IMR-90 (cell line): ENCODE measurements around the gene COL2A1. TPM values are rescaled to one million over a fixed set of nuclear protein-coding genes. Genes with fewer than 3 reads are reported as not detected.

ENCODE experiments used
- ATAC-seq: fragments of 200-7000 bp; cut with Tn5 transposase; 2 replicates; pipeline ENCODE4 v1.9.1; 2020; ENCODE audit warnings: low read depth, mild to moderate bottlenecking, moderate library complexity
- BruUV-seq: library from RNA; stranded (reverse); fragments of 400-500 nt; replicated peaks from 2 replicates; lab custom pipeline; 2021; lab: Mats Ljungman, UMichigan
- CTCF ChIA-PET: fragments of 300-600 bp; formaldehyde crosslinking; extraction: SDS; loops from one replicate; lab custom pipeline; 2021; ENCODE audit warnings: antibody characterized with exemption; lab: Yijun Ruan, JAX
- POLR2A ChIA-PET: fragments of 300-600 bp; sonication (Branson Sonifier 250); formaldehyde crosslinking; loops from one replicate; lab custom pipeline; 2022; ENCODE audit warnings: antibody characterized with exemption; ENCODE audit not compliant: unreplicated experiment; lab: Charles Lee
- DNase-seq: peaks from one replicate; pipeline ENCODE4 v3.0.0; 2013
- H2AFZ ChIP-seq: replicated peaks from 2 replicates; pipeline ENCODE3; 2013; ENCODE audit warnings: low read length, mild to moderate bottlenecking; ENCODE audit not compliant: poor library complexity
- H2AK5ac ChIP-seq: 2 replicates; pipeline ENCODE4 v1.6.1; 2013; ENCODE audit warnings: low read depth, low read length, inconsistent platforms
- H2AK9ac ChIP-seq: replicated peaks from 2 replicates; pipeline ENCODE3; 2013; ENCODE audit warnings: mild to moderate bottlenecking, low read depth, low read length, moderate library complexity; ENCODE audit not compliant: poor library complexity
- H2BK120ac ChIP-seq: 2 replicates; pipeline ENCODE4 v1.6.1; 2013; ENCODE audit warnings: low read depth, low read length, inconsistent platforms
- H2BK15ac ChIP-seq: 3 replicates; pipeline ENCODE4 v1.6.1; 2013; ENCODE audit warnings: low read depth, low read length, inconsistent platforms
- H2BK20ac ChIP-seq: 2 replicates; pipeline ENCODE4 v1.6.1; 2013; ENCODE audit warnings: low read depth, mild to moderate bottlenecking, inconsistent platforms, low read length, moderate library complexity
- H2BK5ac ChIP-seq: 2 replicates; pipeline ENCODE4 v1.6.1; 2013; ENCODE audit warnings: mild to moderate bottlenecking, low read depth, low read length, inconsistent platforms; ENCODE audit not compliant: poor library complexity, severe bottlenecking
- H3K14ac ChIP-seq: replicated peaks from 2 replicates; pipeline ENCODE4 v1.6.1; 2013; ENCODE audit warnings: low read depth, low read length, inconsistent platforms
- H3K18ac ChIP-seq: 2 replicates; pipeline ENCODE4 v1.6.1; 2013; ENCODE audit warnings: low read depth, low read length, control low read depth
- H3K23ac ChIP-seq: 2 replicates; pipeline ENCODE4 v1.6.1; 2013; ENCODE audit warnings: low read depth, low read length, inconsistent platforms
- H3K27ac ChIP-seq: 2 replicates; pipeline ENCODE4 v1.5.1; 2013; ENCODE audit warnings: mild to moderate bottlenecking, control low read depth, low read length; ENCODE audit not compliant: insufficient read depth
- H3K27me3 ChIP-seq: 2 replicates; pipeline ENCODE4 v1.6.1; 2013; ENCODE audit warnings: low read length; ENCODE audit not compliant: control insufficient read depth, insufficient read depth
- H3K36me3 ChIP-seq: 2 replicates; pipeline ENCODE4 v1.6.1; 2013; ENCODE audit warnings: low read length, mixed read lengths; ENCODE audit not compliant: control insufficient read depth, insufficient read depth
- H3K4ac ChIP-seq: 2 replicates; pipeline ENCODE4 v1.6.1; 2013; ENCODE audit warnings: low read depth, low read length, inconsistent platforms
- H3K4me1 ChIP-seq: 2 replicates; pipeline ENCODE4 v1.6.1; 2013; ENCODE audit warnings: low read length, mixed read lengths; ENCODE audit not compliant: control insufficient read depth, insufficient read depth
- H3K4me2 ChIP-seq: 2 replicates; pipeline ENCODE4 v1.6.1; 2013; ENCODE audit warnings: low read depth, mild to moderate bottlenecking, control low read depth, low read length, moderate library complexity
- H3K4me3 ChIP-seq: 2 replicates; pipeline ENCODE4 v1.5.1; 2013; ENCODE audit warnings: low read depth, mild to moderate bottlenecking, control low read depth, low read length, moderate library complexity; ENCODE audit not compliant: insufficient read depth
- H3K56ac ChIP-seq: 2 replicates; pipeline ENCODE4 v1.6.1; 2013; ENCODE audit warnings: low read length, inconsistent platforms; ENCODE audit not compliant: insufficient read depth; ENCODE audit errors: extremely low read depth
- H3K79me1 ChIP-seq, 2 experiments: 2 replicates each; pipeline ENCODE4 v1.6.1; 2013; ENCODE audit warnings: low read length in 2 of 2, inconsistent platforms in 1 of 2, low read depth in 1 of 2
- H3K9ac ChIP-seq: 2 replicates; pipeline ENCODE4 v1.6.1; 2013; ENCODE audit warnings: low read depth, low read length, control low read depth
- H3K9me1 ChIP-seq: 2 replicates; pipeline ENCODE4 v1.6.1; 2013; ENCODE audit warnings: low read length, inconsistent platforms; ENCODE audit not compliant: insufficient read depth
- H3K9me3 ChIP-seq: 2 replicates; pipeline ENCODE4 v1.6.1; 2013; ENCODE audit warnings: low read length; ENCODE audit not compliant: control insufficient read depth, insufficient read depth
- H4K20me1 ChIP-seq: 2 replicates; pipeline ENCODE4 v1.6.1; 2013; ENCODE audit warnings: low read length, inconsistent platforms; ENCODE audit not compliant: insufficient read depth
- H4K5ac ChIP-seq: 2 replicates; pipeline ENCODE4 v1.6.1; 2013; ENCODE audit warnings: mild to moderate bottlenecking, low read depth, low read length, control low read depth
- H4K8ac ChIP-seq, 2 experiments: 2 replicates each; pipeline ENCODE4 v1.6.1; 2013; ENCODE audit warnings: low read depth in 2 of 2, low read length in 2 of 2, control low read depth in 1 of 2, inconsistent platforms in 1 of 2
- H4K91ac ChIP-seq: 2 replicates; pipeline ENCODE4 v1.6.1; 2013; ENCODE audit warnings: low read depth, low read length, inconsistent platforms; ENCODE audit not compliant: insufficient read depth
- BHLHE40 ChIP-seq: fragments of 150-350 bp; IDR thresholded peaks from 2 replicates; pipeline ENCODE4 v1.6.1; 2016; ENCODE audit warnings: mild to moderate bottlenecking, low read depth, low read length
- CEBPB ChIP-seq: IDR thresholded peaks from 2 replicates; pipeline ENCODE4 v1.6.1; 2012; ENCODE audit warnings: low read depth, low read length, improper control_type of control experiment
- CHD1 ChIP-seq: IDR thresholded peaks from 2 replicates; pipeline ENCODE4 v1.6.1; 2012; ENCODE audit warnings: low read depth, low read length, improper control_type of control experiment
- CTCF ChIP-seq: conservative IDR thresholded peaks from 2 replicates; pipeline ENCODE4 v1.5.1; 2012; ENCODE audit warnings: mild to moderate bottlenecking, low read depth, low read length, improper control_type of control experiment
- ELK1 ChIP-seq: fragments of 150-350 bp; IDR thresholded peaks from 2 replicates; pipeline ENCODE4 v1.6.1; 2016; ENCODE audit warnings: low read depth, mild to moderate bottlenecking, low read length, moderate library complexity, borderline replicate concordance
- FOS ChIP-seq: fragments of 150-350 bp; IDR thresholded peaks from 2 replicates; pipeline ENCODE4 v1.6.1; 2016; ENCODE audit warnings: low read depth, low read length
- MAFK ChIP-seq: IDR thresholded peaks from 2 replicates; pipeline ENCODE4 v1.6.1; 2012; ENCODE audit warnings: low read depth, low read length, improper control_type of control experiment
- MAZ ChIP-seq: IDR thresholded peaks from 2 replicates; pipeline ENCODE4 v1.6.1; 2012; ENCODE audit warnings: low read depth, mild to moderate bottlenecking, low read length, improper control_type of control experiment, moderate library complexity, borderline replicate concordance
- MXI1 ChIP-seq: IDR thresholded peaks from 2 replicates; pipeline ENCODE4 v1.6.1; 2012; ENCODE audit warnings: low read depth, mild to moderate bottlenecking, low read length, moderate library complexity, borderline replicate concordance
- NFE2L2 ChIP-seq: fragments of 150-350 bp; IDR thresholded peaks from 2 replicates; pipeline ENCODE4 v1.6.1; 2016; ENCODE audit warnings: low read depth, mild to moderate bottlenecking, low read length
- POLR2A ChIP-seq: IDR thresholded peaks from 2 replicates; pipeline ENCODE4 v1.6.1; 2012; ENCODE audit warnings: mild to moderate bottlenecking, low read depth, low read length
- RAD21 ChIP-seq: IDR thresholded peaks from 2 replicates; pipeline ENCODE4 v1.6.1; 2012; ENCODE audit warnings: low read length, improper control_type of control experiment
- RCOR1 ChIP-seq: IDR thresholded peaks from 2 replicates; pipeline ENCODE4 v1.6.1; 2012; ENCODE audit warnings: mild to moderate bottlenecking, low read length, improper control_type of control experiment; ENCODE audit not compliant: insufficient replicate concordance
- RFX5 ChIP-seq: IDR thresholded peaks from 2 replicates; pipeline ENCODE4 v1.8.0; 2012; ENCODE audit warnings: low read depth, mild to moderate bottlenecking, low read length, moderate library complexity
- SMC3 ChIP-seq: fragments of 150-350 bp; IDR thresholded peaks from 2 replicates; pipeline ENCODE4 v1.6.1; 2016; ENCODE audit warnings: low read depth, mild to moderate bottlenecking, antibody characterized with exemption, low read length, moderate library complexity
- WGBS, 2 experiments: methylation state at CpG; one replicate each; pipeline versions ENCODE4 v1.1.5 to v1.1.7; 2013; ENCODE audit warnings: missing lambda C conversion rate in 2 of 2; ENCODE audit not compliant: insufficient read length in 1 of 2; ENCODE audit errors: extremely low coverage in 2 of 2; 5-methylcytosine and 5-hydroxymethylcytosine counted together
- dilution Hi-C: fragments of 300-500 bp; cut with HindIII; formaldehyde crosslinking; loops from one replicate; pipeline ENCODE4 v1.14.3; 2018; ENCODE audit warnings: low sequenced_read_pairs; ENCODE audit not compliant: unreplicated experiment
- in situ Hi-C: fragments of 300-500 bp; cut with MboI; formaldehyde crosslinking; loops from 3 replicates; pipeline ENCODE4 v1.14.3; 2019; ENCODE audit warnings: low sequenced_read_pairs, inconsistent platforms, mixed read lengths
- intact Hi-C: fragments of 100-400 bp; cut with micrococcal nuclease; formaldehyde crosslinking; loops from 2 replicates; pipeline ENCODE4 v1.10.0; 2022
- polyA plus RNA-seq, 3 experiments: library from polyadenylated mRNA; depleted of rRNA; stranded (reverse); fragments of >200 nt; gene quantifications; 2 replicates each; pipeline ENCODE4 v1.2.3, GENCODE V29; 2012; ENCODE audit warnings: low replicate concordance in 1 of 3
- total RNA-seq: library from RNA; depleted of rRNA; stranded (reverse); fragments of >200 nt; gene quantifications from 2 replicates; pipeline ENCODE4 v1.2.3, GENCODE V29; 2012
- TF ChIP-seq, protein P1 (sequence below): fragments of 150-350 bp; IDR thresholded peaks from 2 replicates; pipeline ENCODE4 v1.6.1; 2017; ENCODE audit warnings: mild to moderate bottlenecking, antibody characterized with exemption, low read length, low read depth

Gene COL2A1
- total and polyA plus RNA-seq, 2 of the 4 experiments (the other 2 are of a cell fraction) = 0.05 TPM; not detected in 1

GRCh38 chr12:48051681-48052080, 47.4 kb upstream of the COL2A1 start:
- TF ChIP-seq CTCF (no peak), CHD1 (no peak), CEBPB (no peak), FOS (no peak), SMC3 (no peak), RCOR1 (no peak), NFE2L2 (no peak), POLR2A (no peak), RFX5 (no peak), ELK1 (no peak), MAZ (no peak), MXI1 (no peak), RAD21 (no peak), BHLHE40 (no peak), MAFK (no peak)
- TF ChIP-seq, protein P1, sequence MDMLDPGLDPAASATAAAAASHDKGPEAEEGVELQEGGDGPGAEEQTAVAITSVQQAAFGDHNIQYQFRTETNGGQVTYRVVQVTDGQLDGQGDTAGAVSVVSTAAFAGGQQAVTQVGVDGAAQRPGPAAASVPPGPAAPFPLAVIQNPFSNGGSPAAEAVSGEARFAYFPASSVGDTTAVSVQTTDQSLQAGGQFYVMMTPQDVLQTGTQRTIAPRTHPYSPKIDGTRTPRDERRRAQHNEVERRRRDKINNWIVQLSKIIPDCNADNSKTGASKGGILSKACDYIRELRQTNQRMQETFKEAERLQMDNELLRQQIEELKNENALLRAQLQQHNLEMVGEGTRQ = no peak
- no peak overlapping the region for H2BK120ac ChIP-seq
- dilution Hi-C loops (no loop called here), in situ Hi-C loops (no loop called here), intact Hi-C loops (no loop called here)
- CTCF ChIA-PET = interaction anchor here (1.6 kb wide), 1 partner anchor 11 kb away, joined by 4 read pairs; no protein-coding TSS in a partner anchor
- no peak overlapping the region for H2BK20ac ChIP-seq
- no peak overlapping the region for H2AK5ac ChIP-seq
- no TSS peak for BruUV-seq
- no peak overlapping the region for H2AK9ac ChIP-seq
- no peaks in the 10 kb centered on the region for H4K20me1 ChIP-seq
- H3K9me3 ChIP-seq = no peaks in the 10 kb centered on the region
- H3K4me3 ChIP-seq = no peak overlapping the region
- ATAC-seq = no peak
- H3K23ac ChIP-seq = no peak overlapping the region
- no peak overlapping the region for H2BK5ac ChIP-seq
- H3K9me1 ChIP-seq = 0 out of 2 replicates have a peak, but pooled peaks cover 2% of the 10 kb centered on the region
- H4K8ac ChIP-seq = no peak overlapping the region
- no peak overlapping the region for H2AFZ ChIP-seq
- H3K27me3 ChIP-seq = no peaks in the 10 kb centered on the region
- no CpG with 5 or more reads among the region's 2 CpGs for WGBS, 2 experiments
- H3K56ac ChIP-seq = no peak overlapping the region
- H3K14ac ChIP-seq = no peak overlapping the region
- POLR2A ChIA-PET = no interaction called here
- no peak overlapping the region for H2BK15ac ChIP-seq
- H3K36me3 ChIP-seq = peaks cover 3% of the 10 kb centered on the region
- H4K5ac ChIP-seq = no peak overlapping the region
- H3K18ac ChIP-seq = no peak overlapping the region
- no peak overlapping the region for H3K4me2 ChIP-seq
- no peak overlapping the region for H3K9ac ChIP-seq
- H3K4me1 ChIP-seq = no peaks in the 10 kb centered on the region
- no peak overlapping the region for H3K27ac ChIP-seq
- DNase-seq = no peak
- no peak overlapping the region for H4K91ac ChIP-seq
- no peak overlapping the region for H3K4ac ChIP-seq
- H3K79me1 ChIP-seq = 0 out of 4 replicates have a peak, but pooled peaks cover 0 to 3% of the 10 kb centered on the region in 2 experiments
